HepG2 (cell line): ENCODE data around the gene NARF. TPM values are rescaled to one million over a fixed set of nuclear protein-coding genes. Genes with fewer than 3 reads are reported as not detected.

Source experiments
- AKAP8 ChIP-seq: sonication (generic); formaldehyde crosslinking; IDR thresholded peaks from 2 replicates; pipeline ENCODE4 v1.5.1; 2020; ENCODE audit warnings: mild to moderate bottlenecking, missing genetic modification reagents
- BRD4 ChIP-seq: sonication (generic); formaldehyde crosslinking; IDR thresholded peaks from 2 replicates; pipeline ENCODE4 v1.4.0; 2020; ENCODE audit warnings: missing genetic modification reagents
- DRAP1 ChIP-seq: IDR thresholded peaks from 2 replicates; pipeline ENCODE4 v1.6.1; 2016; ENCODE audit warnings: missing genetic modification reagents, missing compliant biosample characterization
- HOXA3 ChIP-seq: sonication (generic); formaldehyde crosslinking; IDR thresholded peaks from 2 replicates; pipeline ENCODE4 v1.5.0; 2020; ENCODE audit warnings: missing genetic modification reagents
- IRF2 ChIP-seq: IDR thresholded peaks from 2 replicates; pipeline ENCODE4 v1.6.1; 2018; ENCODE audit warnings: missing genetic modification reagents, missing compliant biosample characterization
- IRX3 ChIP-seq: sonication (generic); formaldehyde crosslinking; IDR thresholded peaks from 2 replicates; pipeline ENCODE4 v1.8.1; 2023; ENCODE audit warnings: mild to moderate bottlenecking, low read depth, missing genetic modification reagents, borderline replicate concordance
- KIAA2018 ChIP-seq: sonication (generic); formaldehyde crosslinking; IDR thresholded peaks from 2 replicates; pipeline ENCODE4 v1.5.0; 2020; ENCODE audit warnings: mild to moderate bottlenecking, missing genetic modification reagents, borderline replicate concordance
- MATR3 ChIP-seq: sonication (generic); formaldehyde crosslinking; IDR thresholded peaks from 2 replicates; pipeline ENCODE4 v1.4.0; 2020; ENCODE audit warnings: missing genetic modification reagents
- MTERF4 ChIP-seq: sonication (generic); formaldehyde crosslinking; IDR thresholded peaks from 2 replicates; pipeline ENCODE4 v1.8.0; 2023; ENCODE audit warnings: mild to moderate bottlenecking, missing genetic modification reagents
- NFRKB ChIP-seq: fragments of 450-650 bp; IDR thresholded peaks from 2 replicates; pipeline ENCODE4 v1.6.1; 2017
- PTBP1 ChIP-seq: fragments of 200-400 bp; formaldehyde crosslinking; IDR thresholded peaks from 2 replicates; pipeline ENCODE4 v1.6.1; 2018; ENCODE audit warnings: low read length, low read depth; ENCODE audit not compliant: poor library complexity, severe bottlenecking
- REL ChIP-seq: sonication (generic); formaldehyde crosslinking; conservative IDR thresholded peaks from 2 replicates; pipeline ENCODE4 v1.8.0; 2022; ENCODE audit warnings: mild to moderate bottlenecking, missing genetic modification reagents, moderate library complexity
- STAG1 ChIP-seq: sonication (generic); formaldehyde crosslinking; IDR thresholded peaks from 2 replicates; pipeline ENCODE4 v1.4.0; 2020; ENCODE audit warnings: missing genetic modification reagents
- ZFP82 ChIP-seq: sonication (generic); formaldehyde crosslinking; IDR thresholded peaks from 2 replicates; pipeline ENCODE4 v1.5.1; 2020; ENCODE audit warnings: mild to moderate bottlenecking, missing genetic modification reagents, borderline replicate concordance
- ZGPAT ChIP-seq: IDR thresholded peaks from 2 replicates; pipeline ENCODE4 v1.6.1; 2016; ENCODE audit warnings: mild to moderate bottlenecking
- ZNF326 ChIP-seq: sonication (generic); formaldehyde crosslinking; IDR thresholded peaks from 2 replicates; pipeline ENCODE4 v1.4.0; 2020; ENCODE audit warnings: missing genetic modification reagents, borderline replicate concordance
- ZNF766 ChIP-seq: sonication (generic); formaldehyde crosslinking; IDR thresholded peaks from 2 replicates; pipeline ENCODE4 v1.5.0; 2020; ENCODE audit warnings: missing genetic modification reagents, borderline replicate concordance
- ZNF777 ChIP-seq: sonication (generic); formaldehyde crosslinking; IDR thresholded peaks from 2 replicates; pipeline ENCODE4 v1.4.0; 2020; ENCODE audit warnings: missing genetic modification reagents
- ZNF788 ChIP-seq: sonication (generic); formaldehyde crosslinking; IDR thresholded peaks from 2 replicates; pipeline ENCODE4 v1.5.0; 2020; ENCODE audit warnings: mild to moderate bottlenecking, missing genetic modification reagents, borderline replicate concordance
- polyA plus RNA-seq, 8 experiments: library from polyadenylated mRNA; depleted of rRNA in 3 of 8; stranded (reverse) in 7 of 8; unstranded in 1 of 8; fragments of >200 nt; fragmentation: Illumina TruSeq in 4 of 8; extraction: Trizol in 4 of 8; gene quantifications; 2 replicates each; pipeline versions ENCODE4 v1.2.1 to v1.2.3, GENCODE V29; 2011 to 2016; ENCODE audit warnings: low read depth in 4 of 8, missing spikeins in 1 of 8, mixed read lengths in 1 of 8; ENCODE audit not compliant: insufficient read depth in 1 of 8
- total RNA-seq, 5 experiments: library from RNA; depleted of rRNA; stranded (reverse); fragments of >200 nt; fragmentation: Illumina TruSeq; extraction: Trizol; gene quantifications; 2 replicates each; pipeline ENCODE4 v1.2.3, GENCODE V29; 2016; ENCODE audit warnings: low read depth in 1 of 5

The NARF gene
- total and polyA plus RNA-seq, 2 of the 13 experiments (the other 11 are each of a cell fraction or from before 2014, with no cell fraction given) = 61.1 to 144 TPM

GRCh38 chr17:82414548-82415281 lies 43.8 kb upstream of the NARF start (continued):
- TF ChIP-seq KIAA2018 (no peak), PTBP1 (peak; percentile 50), IRF2 (peak; percentile 63; the same call in 1 of the 2 replicates), ZNF788 (peak; percentile 47; the same call in 1 of the 2 replicates), ZGPAT (CRISPR knock-in tag) (peak; percentile 91), NFRKB (no peak), BRD4 (CRISPR knock-in tag) (peak; percentile 79; the same call in 1 of the 2 replicates), ZFP82 (CRISPR knock-in tag) (peak; percentile 76; the same call in 1 of the 2 replicates), MTERF4 (peak; percentile 90; the same call in 1 of the 2 replicates), MATR3 (no peak), IRX3 (CRISPR knock-in tag) (peak; percentile 87; the same call in 1 of the 2 replicates), ZNF777 (CRISPR knock-in tag) (peak; percentile 69; the same call in 1 of the 2 replicates), AKAP8 (CRISPR knock-in tag) (peak; percentile 22; the same call in 1 of the 2 replicates), REL (CRISPR knock-in tag) (0 out of 2 replicates have a peak, but pooled peaks have one; percentile 58), DRAP1 (peak; percentile 59; the same call in 1 of the 2 replicates), ZNF766 (CRISPR knock-in tag) (peak; percentile 96; the same call in 1 of the 2 replicates), STAG1 (CRISPR knock-in tag) (peak; percentile 88), HOXA3 (CRISPR knock-in tag) (peak; percentile 90), ZNF326 (no peak)
